Mesendoderm (in vitro differentiated cells): ENCODE measurements around the gene SEMA3A.

Source experiments
- DNase-seq: peaks from one replicate; pipeline ENCODE4 v3.0.0; 2013
- H2AK5ac ChIP-seq: 2 replicates; pipeline ENCODE4 v1.6.1; 2013; ENCODE audit warnings: low read length, inconsistent platforms
- H2BK120ac ChIP-seq: 2 replicates; pipeline ENCODE4 v1.6.1; 2013; ENCODE audit warnings: low read depth, mild to moderate bottlenecking, low read length, moderate library complexity, mixed read lengths
- H2BK15ac ChIP-seq: replicated peaks from 2 replicates; pipeline ENCODE4 v1.6.1; 2013; ENCODE audit warnings: low read depth, mild to moderate bottlenecking, moderate library complexity
- H2BK5ac ChIP-seq: 2 replicates; pipeline ENCODE4 v1.6.1; 2013; ENCODE audit warnings: low read length, inconsistent platforms
- H3K18ac ChIP-seq: 2 replicates; pipeline ENCODE4 v1.6.1; 2013; ENCODE audit warnings: mild to moderate bottlenecking, low read length, mixed read lengths
- H3K23ac ChIP-seq: one replicate; pipeline ENCODE4 v1.6.1; 2013; ENCODE audit warnings: low read length
- H3K27ac ChIP-seq: 2 replicates; pipeline ENCODE4 v1.5.1; 2013; ENCODE audit warnings: low read depth, mild to moderate bottlenecking, inconsistent platforms, low read length, moderate library complexity
- H3K27me3 ChIP-seq: 2 replicates; pipeline ENCODE4 v1.6.1; 2013; ENCODE audit warnings: low read length, control low read depth, mild to moderate bottlenecking, inconsistent platforms; ENCODE audit not compliant: insufficient read depth, poor library complexity
- H3K36me3 ChIP-seq: 2 replicates; pipeline ENCODE4 v1.6.1; 2013; ENCODE audit warnings: low read length, inconsistent platforms; ENCODE audit not compliant: control insufficient read depth, insufficient read depth
- H3K4ac ChIP-seq: one replicate; pipeline ENCODE4 v1.6.1; 2013; ENCODE audit warnings: low read depth, mild to moderate bottlenecking, low read length, moderate library complexity
- H3K4me1 ChIP-seq: 2 replicates; pipeline ENCODE4 v1.6.1; 2013; ENCODE audit warnings: low read depth, low read length, inconsistent platforms; ENCODE audit not compliant: control insufficient read depth
- H3K4me2 ChIP-seq: 2 replicates; pipeline ENCODE4 v1.6.1; 2013; ENCODE audit warnings: low read length
- H3K4me3 ChIP-seq: 2 replicates; pipeline ENCODE4 v1.5.1; 2013; ENCODE audit warnings: mild to moderate bottlenecking, low read length
- H3K56ac ChIP-seq: one replicate; pipeline ENCODE4 v1.6.1; 2013; ENCODE audit warnings: low read length
- H3K79me1 ChIP-seq: 2 replicates; pipeline ENCODE4 v1.6.1; 2013; ENCODE audit warnings: low read length, inconsistent platforms
- H3K79me2 ChIP-seq: 2 replicates; pipeline ENCODE4 v1.6.1; 2013; ENCODE audit warnings: mild to moderate bottlenecking, low read length; ENCODE audit not compliant: control insufficient read depth, insufficient read depth
- H3K9ac ChIP-seq: 2 replicates; pipeline ENCODE4 v1.6.1; 2013; ENCODE audit warnings: low read length, inconsistent platforms
- H4K5ac ChIP-seq: one replicate; pipeline ENCODE4 v1.6.1; 2013; ENCODE audit warnings: low read length
- H4K8ac ChIP-seq: one replicate; pipeline ENCODE4 v1.6.1; 2013; ENCODE audit warnings: low read depth, mild to moderate bottlenecking, control low read depth, low read length, moderate library complexity
- WGBS: extraction: QIAGEN DNeasy Blood & Tissue Kit; methylation state at CpG from one replicate; pipeline ENCODE4 v1.1.7; 2013; ENCODE audit warnings: low lambda C conversion rate, missing lambda C conversion rate; ENCODE audit not compliant: insufficient coverage; ENCODE audit errors: extremely low coverage; 5-methylcytosine and 5-hydroxymethylcytosine counted together

SEMA3A gene

GRCh38 chr7:84039432-84039831, 155.2 kb downstream of the SEMA3A start:
- Histone ChIP-seq H3K79me1 (no peaks in the 10 kb centered on the region), H3K4me3 (no peak overlapping the region)

GRCh38 chr7:84027678-84028077, 166.9 kb downstream of the SEMA3A start:
- no peaks in the 10 kb centered on the region for H3K36me3 ChIP-seq
- DNase-seq: no peak
- no peak overlapping the region for H3K4ac ChIP-seq
- no peak overlapping the region for H3K56ac ChIP-seq
- no peak overlapping the region for H2BK120ac ChIP-seq
- WGBS: no CpG with 5 or more reads among the region's 3 CpGs
- no peak overlapping the region for H3K4me3 ChIP-seq
- H2BK5ac ChIP-seq: no peak overlapping the region
- no peak overlapping the region for H4K5ac ChIP-seq
- H3K4me1 ChIP-seq: no peaks in the 10 kb centered on the region
- H2AK5ac ChIP-seq: no peak overlapping the region
- no peaks in the 10 kb centered on the region for H3K79me1 ChIP-seq
- no peak overlapping the region for H2BK15ac ChIP-seq
- no peak overlapping the region for H3K18ac ChIP-seq
- H3K27me3 ChIP-seq: no peaks in the 10 kb centered on the region
- no peaks in the 10 kb centered on the region for H3K79me2 ChIP-seq
- no peak overlapping the region for H3K27ac ChIP-seq
- H3K23ac ChIP-seq: no peak overlapping the region
- no peak overlapping the region for H3K9ac ChIP-seq
- no peak overlapping the region for H3K4me2 ChIP-seq
- no peak overlapping the region for H4K8ac ChIP-seq

More at GRCh38 chr7:84039432-84039831, 155.2 kb downstream of the SEMA3A start:
- Histone ChIP-seq H3K18ac (no peak overlapping the region), H2BK5ac (no peak overlapping the region), H3K4me1 (no peaks in the 10 kb centered on the region), H3K9ac (no peak overlapping the region), H3K4ac (no peak overlapping the region), H2BK15ac (no peak overlapping the region), H3K79me2 (no peaks in the 10 kb centered on the region), H3K36me3 (no peaks in the 10 kb centered on the region), H3K56ac (no peak overlapping the region), H3K23ac (no peak overlapping the region), H3K4me2 (no peak overlapping the region), H3K27ac (no peak overlapping the region), H4K8ac (no peak overlapping the region), H2BK120ac (no peak overlapping the region), H2AK5ac (no peak overlapping the region), H4K5ac (no peak overlapping the region), H3K27me3 (no peaks in the 10 kb centered on the region)
- no peak for DNase-seq

GRCh38 chr7:84025332-84025927, 169.2 kb downstream of the SEMA3A start:
- Histone ChIP-seq H3K4ac (no peak overlapping the region), H4K8ac (no peak overlapping the region), H3K27ac (no peak overlapping the region), H3K27me3 (no peaks in the 10 kb centered on the region), H2AK5ac (no peak overlapping the region), H3K36me3 (no peaks in the 10 kb centered on the region), H3K23ac (no peak overlapping the region), H2BK120ac (no peak overlapping the region), H3K9ac (no peak overlapping the region), H3K4me1 (no peaks in the 10 kb centered on the region), H4K5ac (no peak overlapping the region), H3K79me1 (no peaks in the 10 kb centered on the region), H2BK15ac (no peak overlapping the region), H3K56ac (no peak overlapping the region), H3K4me2 (no peak overlapping the region), H2BK5ac (no peak overlapping the region), H3K79me2 (no peaks in the 10 kb centered on the region), H3K4me3 (no peak overlapping the region), H3K18ac (no peak overlapping the region)
- peak; percentile 86 for DNase-seq
- WGBS: no CpG with 5 or more reads among the region's 3 CpGs

GRCh38 chr7:84022684-84023308, 171.8 kb downstream of the SEMA3A start:
- no peaks in the 10 kb centered on the region for H3K79me2 ChIP-seq
- no peak overlapping the region for H3K4ac ChIP-seq
- no peaks in the 10 kb centered on the region for H3K79me1 ChIP-seq
- peak; percentile 31 for DNase-seq
- no peak overlapping the region for H3K9ac ChIP-seq
- H3K56ac ChIP-seq: no peak overlapping the region
- H3K4me3 ChIP-seq: no peak overlapping the region
- H3K4me2 ChIP-seq: no peak overlapping the region
- H3K27me3 ChIP-seq: no peaks in the 10 kb centered on the region
- no peak overlapping the region for H2BK5ac ChIP-seq
- H3K4me1 ChIP-seq: no peaks in the 10 kb centered on the region
- WGBS: no CpG with 5 or more reads among the region's 5 CpGs
- H2AK5ac ChIP-seq: no peak overlapping the region
- H2BK120ac ChIP-seq: no peak overlapping the region
- H2BK15ac ChIP-seq: no peak overlapping the region
- H3K23ac ChIP-seq: no peak overlapping the region
- no peak overlapping the region for H3K27ac ChIP-seq
- H4K5ac ChIP-seq: no peak overlapping the region
- H4K8ac ChIP-seq: no peak overlapping the region
- H3K18ac ChIP-seq: no peak overlapping the region
- H3K36me3 ChIP-seq: no peaks in the 10 kb centered on the region

GRCh38 chr7:84022009-84022408, 172.6 kb downstream of the SEMA3A start:
- H3K18ac ChIP-seq: no peak overlapping the region
- H2BK15ac ChIP-seq: no peak overlapping the region
- H2AK5ac ChIP-seq: no peak overlapping the region
- no peak overlapping the region for H2BK120ac ChIP-seq
- no peak for DNase-seq
- no peak overlapping the region for H3K56ac ChIP-seq
- no peak overlapping the region for H3K4me2 ChIP-seq
- no peak overlapping the region for H3K4me3 ChIP-seq
- no peaks in the 10 kb centered on the region for H3K4me1 ChIP-seq
- no peak overlapping the region for H4K5ac ChIP-seq
- H2BK5ac ChIP-seq: no peak overlapping the region
- no peak overlapping the region for H3K4ac ChIP-seq
- H3K9ac ChIP-seq: no peak overlapping the region
- no peaks in the 10 kb centered on the region for H3K27me3 ChIP-seq
- H4K8ac ChIP-seq: no peak overlapping the region
- no peak overlapping the region for H3K23ac ChIP-seq
- H3K36me3 ChIP-seq: no peaks in the 10 kb centered on the region
- no peaks in the 10 kb centered on the region for H3K79me1 ChIP-seq
- no CpG with 5 or more reads among the region's 2 CpGs for WGBS
- no peaks in the 10 kb centered on the region for H3K79me2 ChIP-seq
- H3K27ac ChIP-seq: no peak overlapping the region
